ENCODE results near the gene TAF9.
A peak's percentile ranks its signal among the peaks of the same experiment; 100 is the strongest.
"Not testable (repeated sequence)": the region's sequence is repeated elsewhere in the genome, so short reads cannot be mapped to it uniquely, and the experiment has no call there.

Gene TAF9

GRCh38 chr5:69369340-69370121 lies at the start of gene TAF9, which contains the start of the genes AK6 and RAD17:
Gene TAF9 (minus strand): TSS chr5:69369520. CDS start chr5:69365737, 3,783 bp downstream.
Gene AK6 (minus strand): TSS chr5:69369520. CDS start chr5:69369490, 30 bp downstream.
Gene RAD17 (plus strand): TSS chr5:69369818. CDS start chr5:69372209, 2,391 bp downstream.
- DNase-seq (ENCODE audit: low spot score) = peak; percentile 93

DNA sequence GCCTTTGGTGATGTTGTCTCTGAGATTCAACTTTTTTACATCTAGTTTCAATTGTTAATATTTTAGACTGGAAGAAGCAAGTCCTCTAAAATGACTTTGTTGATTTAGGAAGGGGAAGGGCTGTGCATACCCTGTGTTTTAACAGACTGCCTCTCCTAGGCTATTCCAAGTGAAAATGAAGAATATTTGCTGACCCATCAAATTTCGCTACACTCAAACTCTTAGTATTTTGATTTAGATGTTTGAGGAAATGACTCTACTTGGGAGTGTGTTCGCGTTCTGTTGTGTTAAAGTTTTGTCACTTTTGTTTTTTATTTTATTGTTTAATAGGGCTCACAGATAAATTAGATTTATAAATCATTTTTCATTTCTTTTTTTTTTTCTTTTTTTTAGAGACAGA lies 49.2 kb upstream of the TAF9 start:
- no peak for DNase-seq (ENCODE audit: low spot score)

- DNase-seq (ENCODE audit: low spot score) = no peak
These were observed 47.4 kb upstream of the TAF9 start for GRCh38 chr5:69416699-69417098.

- no peak for DNase-seq (ENCODE audit: low spot score)
These were observed 46.9 kb upstream of the TAF9 start for GRCh38 chr5:69416180-69416579.

DNA sequence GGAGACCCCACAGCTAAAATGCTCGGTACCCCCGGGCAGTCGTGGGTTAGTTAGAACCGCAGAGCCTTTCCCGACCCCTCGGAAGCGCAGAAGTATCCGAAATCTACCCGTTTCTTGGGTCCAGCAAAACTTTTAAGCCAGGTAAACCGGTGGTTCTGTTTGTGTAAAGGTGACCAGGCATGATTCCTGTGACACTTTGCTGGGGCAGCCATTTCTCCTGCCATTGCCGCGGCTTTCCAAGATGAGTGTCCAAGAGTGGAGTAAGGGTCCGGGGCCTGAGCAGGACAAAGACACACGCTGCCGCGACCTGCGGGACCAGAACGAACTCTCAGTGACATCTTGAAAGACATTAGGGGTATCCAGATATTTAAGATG lies 46.3 kb upstream of the TAF9 start:
- no peak for DNase-seq (ENCODE audit: low spot score)

GRCh38 chr5:69414885-69415583 lies 45.7 kb upstream of the TAF9 start, which contains the start of gene MARVELD2:
Gene MARVELD2 (plus strand): TSS chr5:69415116. CDS start chr5:69419386, 4,270 bp downstream.
- DNase-seq (ENCODE audit: low spot score) = peak; percentile 21

DNA sequence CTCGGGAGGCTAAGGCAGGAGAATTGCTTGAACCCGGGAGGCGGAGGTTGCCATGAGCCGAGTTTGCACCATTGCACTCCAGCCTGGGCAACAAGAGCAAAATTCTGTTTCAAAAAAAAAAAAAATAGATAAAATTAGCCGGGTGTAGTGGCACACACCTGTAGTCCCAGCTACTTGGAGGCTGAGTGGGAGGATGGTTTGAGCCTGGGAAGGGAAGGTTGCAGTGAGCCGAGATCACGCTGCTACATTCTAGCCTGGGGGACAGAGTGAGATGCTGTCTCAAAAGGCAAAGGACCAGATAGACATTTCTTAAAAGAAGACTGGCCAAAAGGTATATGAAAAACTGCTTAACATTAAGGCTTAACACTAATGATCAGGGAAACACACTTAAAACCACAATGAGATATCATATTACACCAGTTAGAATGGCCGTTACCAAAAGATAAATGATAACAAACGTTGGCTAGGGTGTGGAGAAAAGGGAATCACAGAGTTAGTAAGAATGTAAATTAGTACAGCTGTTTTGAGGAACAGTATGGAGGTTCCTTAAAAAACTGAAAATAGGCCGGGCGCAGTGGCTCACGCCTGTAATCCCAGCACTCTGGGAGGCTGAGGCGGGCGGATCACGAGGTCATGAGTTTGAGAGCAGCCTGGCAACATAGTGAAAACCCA lies 35.5 kb upstream of the TAF9 start:
- no peak for DNase-seq (ENCODE audit: low spot score)

DNA sequence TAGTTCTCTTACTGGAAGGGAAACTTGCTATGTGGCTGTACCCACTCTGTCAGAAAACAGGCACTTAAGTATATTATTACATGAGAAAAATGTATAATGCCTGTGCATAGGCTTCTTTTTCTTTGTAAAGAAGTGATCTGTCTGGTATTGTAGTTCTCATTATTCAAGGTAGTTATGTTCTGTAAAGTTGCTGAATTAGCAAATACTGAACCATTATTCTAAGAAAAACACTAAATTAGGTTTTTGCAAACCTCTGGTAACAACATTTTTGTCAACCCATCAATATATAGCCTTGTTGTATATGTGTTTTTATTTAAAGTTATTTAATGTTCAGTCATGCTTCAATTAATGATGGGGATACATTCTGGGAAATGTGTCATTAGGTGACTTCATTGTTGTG lies 9.1 kb upstream of the TAF9 start:
- DNase-seq (ENCODE audit: low spot score) = no peak

DNA sequence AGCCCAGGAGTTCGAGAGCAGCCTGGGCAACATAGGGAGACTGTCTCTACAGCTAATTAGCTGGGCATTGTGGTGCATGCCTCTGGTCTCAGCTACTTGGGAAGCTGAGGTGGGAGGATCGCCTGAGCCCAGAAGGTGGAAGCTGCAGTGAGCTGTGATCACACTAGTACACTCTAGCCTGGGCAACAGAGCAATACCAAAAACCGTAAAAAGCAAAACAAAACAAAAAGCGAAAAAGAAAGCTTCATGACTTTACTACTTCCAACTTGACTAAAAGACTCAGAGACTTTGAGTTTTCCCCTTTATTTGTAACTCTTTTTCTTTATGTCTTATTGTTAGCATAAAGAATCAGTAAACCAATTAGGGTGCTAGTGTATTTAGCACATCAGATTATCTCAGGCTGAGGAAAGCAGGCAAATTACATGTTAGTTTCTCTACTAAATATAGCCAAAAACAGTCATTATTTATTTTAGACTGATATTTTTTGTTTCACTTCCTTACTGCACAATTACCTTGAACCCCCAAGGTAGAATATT lies 5.7 kb upstream of the TAF9 start:
- DNase-seq (ENCODE audit: low spot score) = no peak

GRCh38 chr5:69372394-69372793 lies 3.1 kb upstream of the TAF9 start:
- no peak for DNase-seq (ENCODE audit: low spot score)

- not testable (repeated sequence) for DNase-seq (ENCODE audit: low spot score)
These were observed 1.0 kb upstream of the TAF9 start for GRCh38 chr5:69370335-69370734.

DNA sequence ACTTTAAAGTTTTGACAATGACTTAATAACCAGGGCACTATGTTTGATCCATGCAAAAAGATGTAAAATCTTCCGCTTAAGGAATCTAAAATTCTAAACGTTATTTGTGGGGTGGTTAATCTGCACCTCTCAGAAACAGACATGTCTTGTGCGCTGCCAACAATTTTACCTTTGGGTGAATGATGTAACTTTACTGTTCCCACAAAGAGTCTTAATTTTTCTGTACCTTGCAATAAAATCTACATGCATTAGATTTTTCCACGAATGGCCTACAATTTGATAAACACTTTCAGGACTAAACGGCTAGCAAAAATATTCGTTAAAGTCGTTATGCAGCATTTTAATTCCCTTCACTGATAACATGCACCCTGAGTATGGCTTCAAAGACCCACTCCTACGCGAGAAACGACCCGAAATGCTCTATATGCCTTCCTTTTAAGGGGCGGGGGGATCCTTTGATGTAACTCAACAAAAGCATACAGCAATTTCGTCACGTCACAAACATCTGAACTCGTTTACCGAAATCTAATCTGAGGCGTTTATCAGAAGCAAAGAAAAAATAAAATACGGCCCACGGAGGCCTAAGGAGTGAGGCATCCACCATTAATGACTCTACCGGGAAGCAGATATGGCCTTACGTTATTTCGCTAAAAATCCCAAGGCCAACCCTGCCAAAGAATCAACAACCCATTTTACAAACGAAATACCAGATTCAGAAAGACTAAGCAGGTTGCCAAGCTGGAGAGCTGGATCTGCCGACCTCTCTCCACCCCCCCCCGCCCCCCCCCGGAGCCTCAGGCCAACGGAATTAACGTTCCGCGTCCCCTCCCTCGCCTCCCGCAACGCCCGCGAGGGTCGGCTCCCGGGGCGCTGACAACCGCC lies 621 bp downstream of the TAF9 start:
- DNase-seq (ENCODE audit: low spot score) = peak; percentile 15

DNA sequence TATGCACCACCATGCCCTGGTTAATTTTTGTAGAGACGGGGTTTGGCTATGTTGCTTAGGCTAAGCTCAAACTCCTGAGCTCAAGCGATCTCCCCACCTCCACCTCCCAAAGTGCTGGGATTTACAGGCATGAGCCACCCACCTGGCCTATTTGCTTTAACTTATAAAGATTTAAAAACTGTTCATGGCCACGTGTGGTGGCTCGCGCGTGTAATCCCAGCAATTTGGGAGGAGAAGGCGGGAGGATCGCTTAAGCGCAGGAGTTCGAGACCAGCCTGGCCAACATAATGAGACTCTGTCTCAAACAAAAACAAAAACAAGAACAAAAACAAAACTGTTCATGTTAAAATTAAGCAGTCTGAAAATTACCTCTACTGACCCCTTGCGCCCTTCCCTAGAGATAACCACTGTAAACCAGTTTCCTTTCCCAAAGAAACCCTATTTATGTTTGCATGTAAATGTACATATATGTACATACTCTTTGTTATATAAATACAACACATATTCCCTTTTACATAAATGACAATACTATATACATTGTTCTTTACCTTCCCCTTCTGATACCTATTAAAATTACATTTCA lies 1.5 kb downstream of the TAF9 start:
- no peak for DNase-seq (ENCODE audit: low spot score)

GRCh38 chr5:69364850-69365249 lies 4.5 kb downstream of the TAF9 start:
- DNase-seq (ENCODE audit: low spot score) = no peak

- DNase-seq (ENCODE audit: low spot score) = peak; percentile 10
These were observed 4.9 kb downstream of the TAF9 start for GRCh38 chr5:69364414-69364813.

DNA sequence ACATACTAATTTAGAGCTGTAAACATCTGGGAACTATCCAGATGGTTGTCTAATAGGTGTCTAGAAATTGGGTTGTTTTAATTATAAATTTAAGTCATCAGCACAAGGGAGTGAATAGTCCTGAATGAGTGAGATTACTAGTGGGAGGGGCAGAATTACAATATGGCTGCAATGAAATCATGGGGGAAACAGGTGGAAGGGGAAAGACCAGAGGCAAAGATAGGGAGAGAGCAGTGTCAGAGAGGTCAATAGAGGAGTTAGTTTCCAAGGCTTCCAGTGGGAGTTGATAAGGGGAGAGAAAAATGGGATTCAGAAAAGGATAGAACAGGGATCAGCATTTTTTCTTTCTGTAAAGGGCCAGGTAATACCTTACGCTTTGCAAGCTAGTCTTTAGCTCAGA lies 8.9 kb downstream of the TAF9 start:
- no peak for DNase-seq (ENCODE audit: low spot score)

DNA sequence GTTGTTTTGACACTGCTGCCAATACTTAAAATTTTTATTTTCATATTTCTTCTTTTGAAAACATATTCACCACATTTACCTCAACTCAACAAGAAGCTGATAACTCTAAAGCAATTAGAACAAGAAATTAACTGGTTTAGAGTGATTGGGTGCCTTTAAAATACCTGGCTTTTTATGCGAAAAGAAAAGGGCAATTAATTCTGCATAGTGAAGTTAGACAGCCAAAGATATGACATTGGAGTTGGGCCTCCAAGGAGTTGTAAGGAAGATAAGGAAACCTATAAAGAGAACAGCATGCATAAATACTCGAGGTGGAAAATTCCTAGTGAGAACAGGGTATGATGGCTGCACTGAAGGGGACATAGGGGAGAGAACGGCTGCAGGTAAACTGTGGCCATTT lies 9.6 kb downstream of the TAF9 start:
- DNase-seq (ENCODE audit: low spot score) = no peak

GRCh38 chr5:69350664-69351063 lies 18.7 kb downstream of the TAF9 start:
- DNase-seq (ENCODE audit: low spot score) = no peak

GRCh38 chr5:69343083-69343482 lies 26.2 kb downstream of the TAF9 start:
- DNase-seq (ENCODE audit: low spot score) = no peak

DNA sequence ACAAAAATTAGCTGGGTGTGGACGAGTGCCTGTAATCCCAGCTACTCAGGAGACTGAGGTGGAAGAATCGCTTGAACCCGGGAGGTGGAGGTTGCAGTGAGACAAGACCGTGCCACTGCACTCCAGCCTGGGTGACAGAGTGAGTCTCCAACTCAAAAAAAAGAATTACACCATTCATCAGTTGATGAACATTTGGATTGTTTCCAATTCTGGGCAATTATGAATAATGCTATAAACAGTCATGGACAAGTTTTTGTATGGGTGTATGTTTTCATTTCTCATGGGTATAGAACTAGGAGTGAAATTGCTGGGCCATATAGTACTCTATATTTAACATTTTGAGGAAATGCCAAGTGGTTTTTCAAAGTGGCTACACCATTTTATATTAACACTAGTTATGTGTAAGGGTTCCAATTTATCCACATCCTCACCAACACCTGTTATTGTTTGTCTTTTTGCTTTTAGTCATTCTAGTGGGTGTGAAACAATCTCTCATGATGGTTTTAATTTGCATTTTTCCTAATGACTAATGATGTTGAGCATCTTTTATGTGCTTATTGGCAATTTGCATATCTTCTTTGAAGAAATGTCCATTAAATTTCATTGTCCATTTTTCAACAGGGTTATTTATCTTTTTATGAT lies 27.7 kb downstream of the TAF9 start:
- DNase-seq (ENCODE audit: low spot score) = no peak

Measured in activated CD4-positive, alpha-beta T cell treated with anti-CD3 and anti-CD28 coated beads, Interleukin-2, Interleukin-4, amounts not matched to agents 100 ng/mL and 50 ng/mL, durations not matched to agents 16 hours and 8 hours (primary cell).